Measurements from ENCODE around the gene TNFRSF17.
"Not testable (repeated sequence)": the region's sequence is repeated elsewhere in the genome, so short reads cannot be mapped to it uniquely, and the experiment has no call there.

TNFRSF17 gene

DNA sequence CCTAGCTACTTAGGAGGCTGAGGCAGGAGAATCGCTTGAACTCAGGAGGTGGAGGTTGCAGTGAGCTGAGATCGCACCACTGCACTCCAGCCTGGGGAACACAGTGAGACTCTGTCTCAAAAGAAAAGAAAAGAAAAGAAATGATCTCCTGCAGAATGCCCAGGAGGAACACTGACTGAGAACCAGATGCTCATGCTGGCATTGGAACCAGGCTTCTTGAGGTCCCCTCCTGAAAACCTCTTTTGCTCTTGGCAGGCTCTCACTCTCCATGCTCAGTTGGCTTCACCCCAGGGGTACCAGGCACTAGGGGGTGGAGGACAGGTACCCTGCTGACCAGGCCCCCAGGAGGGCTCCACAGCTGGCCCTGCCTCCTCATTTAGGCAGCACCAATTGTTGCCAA, 8.5 kb upstream of the TNFRSF17 start:
- no peaks in the 10 kb centered on the region for H3K36me3 ChIP-seq
- DNase-seq = no peak
- H3K27ac ChIP-seq = no peak overlapping the region
- H3K27me3 ChIP-seq = peaks cover 0 to 3% of the 10 kb centered on the region in 2 donors
- intact Hi-C loops (cut with DNase I; ENCODE audit: low total_unique reads) = no loop called here
- H3K4me1 ChIP-seq = no peaks in the 10 kb centered on the region
- H3K9me3 ChIP-seq = no peaks in the 10 kb centered on the region
- no peak overlapping the region for H3K4me3 ChIP-seq
- TF ChIP-seq, protein P1, sequence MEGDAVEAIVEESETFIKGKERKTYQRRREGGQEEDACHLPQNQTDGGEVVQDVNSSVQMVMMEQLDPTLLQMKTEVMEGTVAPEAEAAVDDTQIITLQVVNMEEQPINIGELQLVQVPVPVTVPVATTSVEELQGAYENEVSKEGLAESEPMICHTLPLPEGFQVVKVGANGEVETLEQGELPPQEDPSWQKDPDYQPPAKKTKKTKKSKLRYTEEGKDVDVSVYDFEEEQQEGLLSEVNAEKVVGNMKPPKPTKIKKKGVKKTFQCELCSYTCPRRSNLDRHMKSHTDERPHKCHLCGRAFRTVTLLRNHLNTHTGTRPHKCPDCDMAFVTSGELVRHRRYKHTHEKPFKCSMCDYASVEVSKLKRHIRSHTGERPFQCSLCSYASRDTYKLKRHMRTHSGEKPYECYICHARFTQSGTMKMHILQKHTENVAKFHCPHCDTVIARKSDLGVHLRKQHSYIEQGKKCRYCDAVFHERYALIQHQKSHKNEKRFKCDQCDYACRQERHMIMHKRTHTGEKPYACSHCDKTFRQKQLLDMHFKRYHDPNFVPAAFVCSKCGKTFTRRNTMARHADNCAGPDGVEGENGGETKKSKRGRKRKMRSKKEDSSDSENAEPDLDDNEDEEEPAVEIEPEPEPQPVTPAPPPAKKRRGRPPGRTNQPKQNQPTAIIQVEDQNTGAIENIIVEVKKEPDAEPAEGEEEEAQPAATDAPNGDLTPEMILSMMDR (IDR thresholded peaks at IDR 0.05) = no peak

GRCh38 chr16:11957591-11958395, 7.2 kb upstream of the TNFRSF17 start:
- no peaks in the 10 kb centered on the region for H3K9me3 ChIP-seq
- H3K4me3 ChIP-seq = no peak overlapping the region
- no peaks in the 10 kb centered on the region for H3K4me1 ChIP-seq
- H3K36me3 ChIP-seq = no peaks in the 10 kb centered on the region
- peaks cover 0 to 3% of the 10 kb centered on the region in 2 donors for H3K27me3 ChIP-seq
- TF ChIP-seq, protein P1 (IDR thresholded peaks at IDR 0.05) = no peak
- no peak for DNase-seq
- no peak overlapping the region for H3K27ac ChIP-seq
- intact Hi-C loops (cut with DNase I; ENCODE audit: low total_unique reads) = no loop called here

DNA sequence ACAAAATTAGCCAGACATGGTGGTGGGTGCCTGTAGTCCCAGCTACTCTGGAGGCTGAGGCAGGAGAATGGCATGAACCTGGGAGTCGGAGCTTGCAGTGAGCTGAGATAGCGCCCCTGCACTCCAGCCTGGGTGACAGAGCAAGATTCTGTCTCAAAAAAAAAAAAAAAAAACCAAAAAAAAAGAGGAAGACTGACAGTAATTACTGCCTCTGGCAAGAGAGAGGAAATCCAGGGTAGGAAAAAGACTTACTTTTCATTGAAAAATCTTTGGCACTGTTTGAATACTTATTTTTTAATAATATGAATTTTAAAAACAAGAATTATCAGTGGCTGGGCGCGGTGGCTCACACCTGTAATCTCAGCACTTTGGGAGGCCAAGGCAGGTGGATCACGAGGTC, 2.6 kb upstream of the TNFRSF17 start:
- H3K4me3 ChIP-seq; H3K27me3 ChIP-seq; DNase-seq; H3K27ac ChIP-seq; intact Hi-C loops (cut with DNase I; ENCODE audit: low total_unique reads); H3K9me3 ChIP-seq; H3K4me1 ChIP-seq; H3K36me3 ChIP-seq: not testable (repeated sequence)

- H3K4me3 ChIP-seq; H3K27me3 ChIP-seq; DNase-seq; H3K36me3 ChIP-seq; H3K27ac ChIP-seq; H3K9me3 ChIP-seq; intact Hi-C loops (cut with DNase I; ENCODE audit: low total_unique reads); H3K4me1 ChIP-seq: not testable (repeated sequence)
These were observed 2.0 kb upstream of the TNFRSF17 start for GRCh38 chr16:11962978-11963377.

- no peaks in the 10 kb centered on the region for H3K9me3 ChIP-seq
- H3K4me1 ChIP-seq = no peaks in the 10 kb centered on the region
- intact Hi-C loops (cut with DNase I; ENCODE audit: low total_unique reads) = no loop called here
- H3K36me3 ChIP-seq = no peaks in the 10 kb centered on the region
- no peak overlapping the region for H3K27ac ChIP-seq
- TF ChIP-seq, protein P1 (IDR thresholded peaks at IDR 0.05) = no peak
- H3K4me3 ChIP-seq = no peak overlapping the region
- no peak for DNase-seq
- peaks cover 0 to 3% of the 10 kb centered on the region in 2 donors for H3K27me3 ChIP-seq
These were observed 1.3 kb upstream of the TNFRSF17 start for GRCh38 chr16:11963706-11964105.

DNA sequence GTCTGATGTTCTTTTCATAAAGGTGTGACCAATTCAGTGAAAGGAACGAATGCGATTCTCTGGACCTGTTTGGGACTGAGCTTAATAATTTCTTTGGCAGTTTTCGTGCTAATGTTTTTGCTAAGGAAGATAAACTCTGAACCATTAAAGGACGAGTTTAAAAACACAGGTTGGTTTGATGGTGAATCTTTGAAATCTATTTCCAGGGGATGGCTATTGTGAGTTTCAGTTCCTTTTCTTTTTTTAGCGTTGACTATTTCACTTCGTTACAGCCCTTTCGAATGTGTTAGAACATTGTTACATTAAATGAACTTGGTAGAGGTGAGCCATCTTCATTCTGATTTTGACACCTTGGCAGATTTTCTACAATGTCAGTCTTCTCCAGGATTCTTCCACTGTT, 1.2 kb downstream of the TNFRSF17 start:
- DNase-seq = no peak
- intact Hi-C loops (cut with DNase I; ENCODE audit: low total_unique reads) = no loop called here
- no peak overlapping the region for H3K27ac ChIP-seq
- H3K36me3 ChIP-seq = peaks cover 0 to 8% (median 0%) of the 10 kb centered on the region in 3 donors
- H3K9me3 ChIP-seq = no peaks in the 10 kb centered on the region
- H3K4me1 ChIP-seq = no peaks in the 10 kb centered on the region
- no peak overlapping the region for H3K4me3 ChIP-seq
- TF ChIP-seq, protein P1 (IDR thresholded peaks at IDR 0.05) = no peak
- peaks cover 0 to 4% of the 10 kb centered on the region in 2 donors for H3K27me3 ChIP-seq

Measured in tibial artery (tissue), 4 donors.